Prostate gland (tissue), 2 donors: ENCODE measurements around the gene AGAP2. TPM values are rescaled to one million over a fixed set of nuclear protein-coding genes. Genes with fewer than 3 reads are reported as not detected.

Source experiments
- DNase-seq: peaks from one replicate; pipeline ENCODE4 v3.0.0-alpha.2; 2019; ENCODE audit warnings: low spot score
- H3K27ac ChIP-seq, 2 donors: fragments of 200-600 bp; sonication (generic); 2 replicates each; pipeline ENCODE4 v1.5.1; 2017 to 2019
- H3K27me3 ChIP-seq: fragments of 200-600 bp; sonication (generic); replicated peaks from 2 replicates; pipeline ENCODE4 v1.5.1; 2019; ENCODE audit not compliant: insufficient read depth
- H3K36me3 ChIP-seq, 2 donors: fragments of 200-600 bp; sonication (generic); 1 replicate in 1 of 2; 2 replicates in 1 of 2; pipeline versions ENCODE4 v1.5.1 to v1.8.1; 2017 to 2019
- H3K4me1 ChIP-seq: fragments of 200-600 bp; sonication (generic); replicated peaks from 2 replicates; pipeline ENCODE4 v1.5.1; 2019
- H3K4me3 ChIP-seq, 2 donors: fragments of 200-600 bp; sonication (generic); 2 replicates each; pipeline ENCODE4 v1.5.1; 2017 to 2019
- H3K9me3 ChIP-seq: fragments of 200-600 bp; sonication (generic); 2 replicates; pipeline ENCODE4 v1.5.1; 2017
- CTCF ChIP-seq, 4 experiments: fragments of 200-600 bp in 2 of 4; fragments of 450-650 bp in 2 of 4; sonication (generic) in 2 of 4; IDR thresholded peaks; 1 replicate in 3 of 4; 2 replicates in 1 of 4; pipeline ENCODE4 v1.5.1; 2016 to 2019; ENCODE audit warnings: antibody characterized with exemption in 4 of 4, mild to moderate bottlenecking in 2 of 4, moderate library complexity in 2 of 4
- POLR2A ChIP-seq: fragments of 450-650 bp; IDR thresholded peaks from one replicate; pipeline ENCODE4 v1.6.1; 2016; ENCODE audit warnings: antibody characterized with exemption, mild to moderate bottlenecking
- POLR2AphosphoS5 ChIP-seq: sonication (generic); formaldehyde crosslinking; IDR thresholded peaks from one replicate; pipeline ENCODE4 v1.6.1; 2017; ENCODE audit warnings: antibody characterized with exemption
- WGBS: methylation state at CpG from one replicate; pipeline ENCODE4 v1.1.5; 2018; 5-methylcytosine and 5-hydroxymethylcytosine counted together
- intact Hi-C: fragments of 100-400 bp; cut with DNase I; formaldehyde crosslinking; loops from one replicate; pipeline ENCODE4 v1.14.2; 2022
- total RNA-seq, 2 donors: library from RNA; depleted of rRNA; stranded (reverse); fragments of >200 nt; gene quantifications; one replicate each; pipeline ENCODE4 v1.1.0, GENCODE V29; 2016

The AGAP2 gene
- total RNA-seq, 2 donors from 2014 or later = 0.82 to 4.2 TPM

- no peak for DNase-seq
- intact Hi-C loops = no loop called here
- Histone ChIP-seq H3K27ac (no peak overlapping the region), H3K27me3 (no peaks in the 10 kb centered on the region), H3K4me1 (peaks cover 19% of the 10 kb centered on the region), H3K9me3 (no peaks in the 10 kb centered on the region), H3K36me3 (no peaks in the 10 kb centered on the region), H3K4me3 (no peak overlapping the region)
- 91% methylated on average over 2 of the region's 2 CpGs for WGBS
- TF ChIP-seq CTCF (IDR thresholded peaks at IDR 0.05) = no peak
- no peak for TF ChIP-seq POLR2A
- TF ChIP-seq POLR2AphosphoS5 = no peak
Observed at GRCh38 chr12:57762463-57762862, 23.9 kb upstream of the AGAP2 start.

- Histone ChIP-seq H3K36me3 (no peaks in the 10 kb centered on the region), H3K4me3 (no peak overlapping the region), H3K4me1 (peaks cover 16% of the 10 kb centered on the region), H3K9me3 (no peaks in the 10 kb centered on the region), H3K27ac (no peak overlapping the region), H3K27me3 (no peaks in the 10 kb centered on the region)
- intact Hi-C loops = no loop called here
- no peak for DNase-seq
- no peak for TF ChIP-seq POLR2A
- TF ChIP-seq CTCF (IDR thresholded peaks at IDR 0.05) = no peak
- no peak for TF ChIP-seq POLR2AphosphoS5
- 92% methylated on average over 4 of the region's 4 CpGs for WGBS
Observed at GRCh38 chr12:57761391-57761998, 23.0 kb upstream of the AGAP2 start.

GRCh38 chr12:57760347-57760982 is 21.9 kb upstream of the AGAP2 start:
- WGBS = 95% methylated on average over 3 of the region's 3 CpGs
- intact Hi-C loops = no loop called here

GRCh38 chr12:57759360-57759980 is 20.9 kb upstream of the AGAP2 start:
- Histone ChIP-seq H3K27ac (no peak overlapping the region), H3K36me3 (no peaks in the 10 kb centered on the region), H3K4me3 (no peak overlapping the region), H3K27me3 (no peaks in the 10 kb centered on the region), H3K9me3 (no peaks in the 10 kb centered on the region), H3K4me1 (peaks cover 3% of the 10 kb centered on the region)
- DNase-seq = no peak
- TF ChIP-seq CTCF (IDR thresholded peaks at IDR 0.05) (peak in 2 of 4 experiments; percentile 15 to 41), POLR2AphosphoS5 (no peak)
- intact Hi-C loops = no loop called here
- 31% methylated on average over 3 of the region's 3 CpGs for WGBS

More at GRCh38 chr12:57760347-57760982, 21.9 kb upstream of the AGAP2 start:
- H3K36me3 ChIP-seq = no peaks in the 10 kb centered on the region
- H3K4me3 ChIP-seq = no peak overlapping the region
- H3K27ac ChIP-seq = no peak overlapping the region
- H3K27me3 ChIP-seq = no peaks in the 10 kb centered on the region
- TF ChIP-seq CTCF (IDR thresholded peaks at IDR 0.05) (no peak), POLR2AphosphoS5 (no peak)
- no peaks in the 10 kb centered on the region for H3K9me3 ChIP-seq
- peaks cover 10% of the 10 kb centered on the region for H3K4me1 ChIP-seq
- no peak for DNase-seq
